HG02763 (cell line): ENCODE results near the gene NAT10.

Source experiments
- ATAC-seq: cut with Tn5 transposase; IDR thresholded peaks from one replicate; pipeline ENCODE4 v1.9.1; 2021; ENCODE audit warnings: mild to moderate bottlenecking, moderate library complexity; ENCODE audit not compliant: unreplicated experiment

The NAT10 gene

GRCh38 chr11:34184505-34185015, 79.1 kb downstream of the NAT10 start:
- no peak for ATAC-seq

- ATAC-seq, result no peak
Measured at GRCh38 chr11:34185926-34186841, 80.8 kb downstream of the NAT10 start.

GRCh38 chr11:34188181-34188580, 82.8 kb downstream of the NAT10 start:
- ATAC-seq, result no peak

- ATAC-seq, result no peak
Measured at GRCh38 chr11:34189191-34189590, 83.8 kb downstream of the NAT10 start.

GRCh38 chr11:34190192-34191139, 85.0 kb downstream of the NAT10 start:
- no peak for ATAC-seq

GRCh38 chr11:34191578-34191977, 86.1 kb downstream of the NAT10 start:
- no peak for ATAC-seq

- no peak for ATAC-seq
Measured at GRCh38 chr11:34192481-34193401, 87.3 kb downstream of the NAT10 start.

- ATAC-seq, result no peak
Measured at GRCh38 chr11:34194576-34195335, 89.3 kb downstream of the NAT10 start.
